Endothelial cell of umbilical vein (primary cell): ENCODE results near the gene SPRR1A. TPM values are rescaled to one million over a fixed set of nuclear protein-coding genes. Genes with fewer than 3 reads are reported as not detected.

Experiments used
- BruUV-seq: library from RNA; stranded (reverse); fragments of 400-500 nt; replicated peaks from 2 replicates; lab custom pipeline; 2021; lab: Mats Ljungman, UMichigan
- CTCF ChIA-PET: fragments of 300-600, 350-600 bp; sonication (Branson Sonifier 250); formaldehyde crosslinking; loops from one replicate; lab custom pipeline; 2021; ENCODE audit warnings: antibody characterized with exemption, inconsistent platforms; lab: Charles Lee
- POLR2A ChIA-PET: fragments of 300-600, 350-600 bp; sonication (Branson Sonifier 250); formaldehyde crosslinking; loops from one replicate; lab custom pipeline; 2021; ENCODE audit warnings: antibody characterized with exemption, inconsistent platforms; lab: Charles Lee
- DNase-seq: peaks from one replicate; pipeline ENCODE4 v3.0.0-alpha.2; 2011; ENCODE audit warnings: low read depth, low spot score
- FAIRE-seq: peaks from 2 replicates; lab custom pipeline; 2011; peaks lifted over from hg19 to GRCh38; lab: Jason Lieb, UNC
- H2AFZ ChIP-seq: 2 replicates; pipeline ENCODE4 v1.6.0; 2012; ENCODE audit warnings: low read depth, low read length, control low read depth, inconsistent platforms
- H3K27ac ChIP-seq: 2 replicates; pipeline ENCODE4 v1.5.1; 2011; ENCODE audit warnings: low read depth, mild to moderate bottlenecking, control low read depth, low read length, moderate library complexity; ENCODE audit not compliant: insufficient read depth
- H3K27me3 ChIP-seq, 2 experiments: 2 replicates each; pipeline versions ENCODE4 v1.6.0 to v1.6.1; 2011; ENCODE audit warnings: low read length in 2 of 2, mixed read lengths in 1 of 2; ENCODE audit not compliant: control insufficient read depth in 2 of 2, insufficient read depth in 2 of 2
- H3K36me3 ChIP-seq, 2 experiments: 2 replicates in 1 of 2; 3 replicates in 1 of 2; pipeline ENCODE4 v1.5.1; 2011; ENCODE audit warnings: low read length in 2 of 2, mild to moderate bottlenecking in 1 of 2, moderate library complexity in 1 of 2; ENCODE audit not compliant: control insufficient read depth in 2 of 2, insufficient read depth in 2 of 2; ENCODE audit errors: extremely low read depth in 1 of 2
- H3K4me1 ChIP-seq: 3 replicates; pipeline ENCODE4 v1.5.1; 2011; ENCODE audit warnings: mild to moderate bottlenecking, low read length; ENCODE audit not compliant: control insufficient read depth, insufficient read depth; ENCODE audit errors: extremely low read depth
- H3K4me2 ChIP-seq: 2 replicates; pipeline ENCODE4 v1.6.1; 2011; ENCODE audit warnings: low read length, control low read depth, mixed read lengths; ENCODE audit not compliant: insufficient read depth
- H3K4me3 ChIP-seq, 3 experiments: fragments of 200-600 bp in 1 of 3; sonication (generic), shearing (Covaris generic) in 1 of 3; replicated peaks in 1 of 3; 2 replicates each; pipeline ENCODE4 v1.5.1; 2011 to 2016; ENCODE audit warnings: control low read depth in 3 of 3, low read length in 3 of 3, mild to moderate bottlenecking in 2 of 3, inconsistent platforms in 1 of 3, low read depth in 1 of 3, moderate library complexity in 1 of 3; ENCODE audit not compliant: insufficient read depth in 1 of 3
- H3K79me2 ChIP-seq: 2 replicates; pipeline ENCODE4 v1.6.0; 2012; ENCODE audit warnings: low read length, inconsistent platforms; ENCODE audit not compliant: control insufficient read depth, insufficient read depth
- H3K9ac ChIP-seq: replicated peaks from 2 replicates; pipeline ENCODE3; 2011; ENCODE audit warnings: low read length, control low read depth; ENCODE audit not compliant: insufficient read depth; ENCODE audit errors: extremely low read depth
- H3K9me1 ChIP-seq: replicated peaks from 3 replicates; pipeline ENCODE4 v1.6.0; 2011; ENCODE audit warnings: mild to moderate bottlenecking, low read length; ENCODE audit not compliant: control insufficient read depth, insufficient read depth; ENCODE audit errors: extremely low read depth
- H3K9me3 ChIP-seq: replicated peaks from 2 replicates; pipeline ENCODE4 v1.5.1; 2012; ENCODE audit warnings: low read length, inconsistent platforms; ENCODE audit not compliant: control insufficient read depth, insufficient read depth
- H4K20me1 ChIP-seq: replicated peaks from 2 replicates; pipeline ENCODE3; 2011; ENCODE audit warnings: mild to moderate bottlenecking, low read length; ENCODE audit not compliant: control insufficient read depth, insufficient read depth; ENCODE audit errors: extremely low read depth
- EZH2 ChIP-seq: IDR thresholded peaks from 2 replicates; pipeline ENCODE4 v1.6.1; 2012; ENCODE audit warnings: borderline replicate concordance, low read depth, mild to moderate bottlenecking, moderate library complexity, low read length, inconsistent platforms; ENCODE audit not compliant: severe bottlenecking
- FOS ChIP-seq: IDR thresholded peaks from 2 replicates; pipeline ENCODE4 v1.6.1; 2011; ENCODE audit warnings: mild to moderate bottlenecking, low read length, moderate library complexity, borderline replicate concordance; ENCODE audit not compliant: insufficient read depth
- GATA2 ChIP-seq: IDR thresholded peaks from 2 replicates; pipeline ENCODE4 v1.7.0; 2011; ENCODE audit warnings: low read depth, mild to moderate bottlenecking, moderate library complexity, mixed read lengths, low read length; ENCODE audit not compliant: insufficient read length, insufficient read depth
- JUN ChIP-seq: IDR thresholded peaks from 2 replicates; pipeline ENCODE4 v1.6.1; 2011; ENCODE audit warnings: borderline replicate concordance, low read depth; ENCODE audit not compliant: insufficient read length, insufficient read depth
- MYC ChIP-seq: IDR thresholded peaks from one replicate; pipeline ENCODE4 v1.6.1; 2011; ENCODE audit warnings: mild to moderate bottlenecking, low read depth, low read length
- POLR2A ChIP-seq: IDR thresholded peaks from 2 replicates; pipeline ENCODE4 v1.6.1; 2012; ENCODE audit warnings: low read depth, mild to moderate bottlenecking, control low read depth, low read length
- POLR2AphosphoS5 ChIP-seq: IDR thresholded peaks from 2 replicates; pipeline ENCODE4 v1.6.1; 2012; ENCODE audit warnings: low read depth, mild to moderate bottlenecking, control low read depth, low read length, moderate library complexity; ENCODE audit not compliant: insufficient read depth
- dilution Hi-C: fragments of 300-500 bp; cut with MboI; formaldehyde crosslinking; loops from one replicate; pipeline ENCODE4 v1.15.0; 2019; ENCODE audit warnings: low sequenced_read_pairs; ENCODE audit not compliant: extremely low pct_ligation_motif_present
- intact Hi-C: fragments of 100-400 bp; cut with micrococcal nuclease; formaldehyde crosslinking; loops from one replicate; pipeline ENCODE4 v1.10.0; 2022
- polyA plus RNA-seq, 4 experiments: library from polyadenylated mRNA; depleted of rRNA in 3 of 4; stranded (reverse) in 3 of 4; unstranded in 1 of 4; fragments of >200 nt; gene quantifications; 2 replicates each; pipeline versions ENCODE4 v1.2.1 to v1.2.3, GENCODE V29; 2011 to 2012; ENCODE audit warnings: missing spikeins in 1 of 4
- total RNA-seq: library from RNA; stranded (reverse); gene quantifications from 2 replicates; pipeline ENCODE4 v1.2.3, GENCODE V29; 2021
- TF ChIP-seq, protein P1 (sequence below), 2 donors: IDR thresholded peaks; 1 replicate in 1 of 2; 2 replicates in 1 of 2; pipeline ENCODE4 v1.5.1; 2011; ENCODE audit warnings: low read length in 2 of 2, mild to moderate bottlenecking in 2 of 2, moderate library complexity in 2 of 2, control low read depth in 1 of 2, inconsistent platforms in 1 of 2, low read depth in 1 of 2; ENCODE audit not compliant: insufficient read depth in 1 of 2; ENCODE audit errors: extremely low read depth in 1 of 2
- TF ChIP-seq, protein P2 (sequence below): IDR thresholded peaks from 2 replicates; pipeline ENCODE4 v1.6.1; 2011; ENCODE audit not compliant: insufficient read depth, insufficient read length

Gene SPRR1A
- total and polyA plus RNA-seq, 2 donors (not counting 3 experiments of a cell fraction or from before 2014, with no cell fraction given), result not detected

DNA sequence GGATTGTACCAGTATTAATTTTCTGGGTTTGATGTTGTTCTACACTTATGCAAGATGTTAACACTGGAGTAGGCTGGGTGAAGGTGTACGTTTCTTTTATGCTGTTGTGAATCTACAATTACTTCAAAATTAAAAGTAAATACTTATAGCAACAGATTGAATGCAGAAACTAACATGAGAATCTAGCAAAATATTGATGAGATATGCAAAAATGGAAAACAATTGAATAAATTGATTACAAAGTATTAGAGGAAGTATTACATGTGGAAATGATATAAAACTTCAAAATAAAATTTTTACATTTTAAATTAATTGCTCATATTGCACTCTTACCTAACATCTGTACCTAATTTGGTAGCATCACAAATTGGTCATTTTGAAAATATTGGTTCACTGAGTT, 12.0 kb downstream of the SPRR1A start:
- FAIRE-seq, result no peak
- CTCF ChIA-PET, result no interaction called here

More for the DNA sequence above, 12.0 kb downstream of the SPRR1A start:
- H3K79me2 ChIP-seq, result no peaks in the 10 kb centered on the region
- H3K4me2 ChIP-seq, result no peak overlapping the region
- H3K4me3 ChIP-seq, result no peak overlapping the region
- TF ChIP-seq GATA2 (no peak), FOS (no peak), MYC (no peak), JUN (no peak), EZH2 (no peak), POLR2A (no peak), POLR2AphosphoS5 (no peak)
- TF ChIP-seq, protein P1, sequence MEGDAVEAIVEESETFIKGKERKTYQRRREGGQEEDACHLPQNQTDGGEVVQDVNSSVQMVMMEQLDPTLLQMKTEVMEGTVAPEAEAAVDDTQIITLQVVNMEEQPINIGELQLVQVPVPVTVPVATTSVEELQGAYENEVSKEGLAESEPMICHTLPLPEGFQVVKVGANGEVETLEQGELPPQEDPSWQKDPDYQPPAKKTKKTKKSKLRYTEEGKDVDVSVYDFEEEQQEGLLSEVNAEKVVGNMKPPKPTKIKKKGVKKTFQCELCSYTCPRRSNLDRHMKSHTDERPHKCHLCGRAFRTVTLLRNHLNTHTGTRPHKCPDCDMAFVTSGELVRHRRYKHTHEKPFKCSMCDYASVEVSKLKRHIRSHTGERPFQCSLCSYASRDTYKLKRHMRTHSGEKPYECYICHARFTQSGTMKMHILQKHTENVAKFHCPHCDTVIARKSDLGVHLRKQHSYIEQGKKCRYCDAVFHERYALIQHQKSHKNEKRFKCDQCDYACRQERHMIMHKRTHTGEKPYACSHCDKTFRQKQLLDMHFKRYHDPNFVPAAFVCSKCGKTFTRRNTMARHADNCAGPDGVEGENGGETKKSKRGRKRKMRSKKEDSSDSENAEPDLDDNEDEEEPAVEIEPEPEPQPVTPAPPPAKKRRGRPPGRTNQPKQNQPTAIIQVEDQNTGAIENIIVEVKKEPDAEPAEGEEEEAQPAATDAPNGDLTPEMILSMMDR (IDR thresholded peaks at IDR 0.05; ENCODE audit: extremely low read depth in 1 of 2, insufficient read depth in 1 of 2, low read depth in 1 of 2, low read length in 2 of 2), result no peak
- TF ChIP-seq, protein P2, sequence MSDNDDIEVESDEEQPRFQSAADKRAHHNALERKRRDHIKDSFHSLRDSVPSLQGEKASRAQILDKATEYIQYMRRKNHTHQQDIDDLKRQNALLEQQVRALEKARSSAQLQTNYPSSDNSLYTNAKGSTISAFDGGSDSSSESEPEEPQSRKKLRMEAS, result no peak
- POLR2A ChIA-PET, result no interaction called here
- H3K9me3 ChIP-seq, result no peaks in the 10 kb centered on the region
- dilution Hi-C loops (no loop called here), intact Hi-C loops (no loop called here)
- no peak overlapping the region for H3K27ac ChIP-seq
- no peaks in the 10 kb centered on the region for H3K36me3 ChIP-seq
- no peak overlapping the region for H2AFZ ChIP-seq
- BruUV-seq, result no TSS peak
- H3K9me1 ChIP-seq, result no peaks in the 10 kb centered on the region
- H3K9ac ChIP-seq, result no peak overlapping the region
- H4K20me1 ChIP-seq, result no peaks in the 10 kb centered on the region
- H3K27me3 ChIP-seq, result no peaks in the 10 kb centered on the region
- H3K4me1 ChIP-seq, result no peaks in the 10 kb centered on the region
- no peak for DNase-seq
